ENCODE data around the gene OR10A3.
"Not testable (repeated sequence)": the region's sequence is repeated elsewhere in the genome, so short reads cannot be mapped to it uniquely, and the experiment has no call there.

The OR10A3 gene, protein sequence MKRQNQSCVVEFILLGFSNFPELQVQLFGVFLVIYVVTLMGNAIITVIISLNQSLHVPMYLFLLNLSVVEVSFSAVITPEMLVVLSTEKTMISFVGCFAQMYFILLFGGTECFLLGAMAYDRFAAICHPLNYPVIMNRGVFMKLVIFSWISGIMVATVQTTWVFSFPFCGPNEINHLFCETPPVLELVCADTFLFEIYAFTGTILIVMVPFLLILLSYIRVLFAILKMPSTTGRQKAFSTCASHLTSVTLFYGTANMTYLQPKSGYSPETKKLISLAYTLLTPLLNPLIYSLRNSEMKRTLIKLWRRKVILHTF

DNA sequence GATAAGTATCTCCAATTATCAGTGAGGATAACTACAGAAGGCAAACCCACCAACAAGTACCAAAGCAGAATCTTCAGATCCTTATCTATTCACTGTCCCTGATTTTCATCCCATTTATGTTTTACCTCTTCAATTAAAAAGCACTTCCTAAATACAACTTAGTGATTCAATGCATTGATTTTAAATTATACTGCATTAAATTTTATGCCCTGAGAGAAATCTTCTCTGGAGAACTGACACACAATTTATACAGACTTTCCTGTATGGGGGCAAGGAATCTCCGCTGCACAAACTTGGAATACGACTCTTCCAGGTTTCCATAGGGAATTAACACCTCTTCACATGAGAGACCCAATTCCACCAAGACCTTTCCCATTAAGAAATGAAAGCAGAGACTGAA, at the start of gene OR10A3:
Gene OR10A3 (minus strand): TSS at position 101 of the 400 bp plus-strand sequence. CDS start 2,188 bp downstream, outside the sequence.
- DNase-seq (ENCODE audit: insufficient read length, low spot score): no peak
- FAIRE-seq: no peak

GRCh38 chr11:7987560-7987883, 46.0 kb upstream of the OR10A3 start:
- not testable (repeated sequence) for DNase-seq (ENCODE audit: insufficient read length, low spot score)
- FAIRE-seq: peak; percentile 28

DNA sequence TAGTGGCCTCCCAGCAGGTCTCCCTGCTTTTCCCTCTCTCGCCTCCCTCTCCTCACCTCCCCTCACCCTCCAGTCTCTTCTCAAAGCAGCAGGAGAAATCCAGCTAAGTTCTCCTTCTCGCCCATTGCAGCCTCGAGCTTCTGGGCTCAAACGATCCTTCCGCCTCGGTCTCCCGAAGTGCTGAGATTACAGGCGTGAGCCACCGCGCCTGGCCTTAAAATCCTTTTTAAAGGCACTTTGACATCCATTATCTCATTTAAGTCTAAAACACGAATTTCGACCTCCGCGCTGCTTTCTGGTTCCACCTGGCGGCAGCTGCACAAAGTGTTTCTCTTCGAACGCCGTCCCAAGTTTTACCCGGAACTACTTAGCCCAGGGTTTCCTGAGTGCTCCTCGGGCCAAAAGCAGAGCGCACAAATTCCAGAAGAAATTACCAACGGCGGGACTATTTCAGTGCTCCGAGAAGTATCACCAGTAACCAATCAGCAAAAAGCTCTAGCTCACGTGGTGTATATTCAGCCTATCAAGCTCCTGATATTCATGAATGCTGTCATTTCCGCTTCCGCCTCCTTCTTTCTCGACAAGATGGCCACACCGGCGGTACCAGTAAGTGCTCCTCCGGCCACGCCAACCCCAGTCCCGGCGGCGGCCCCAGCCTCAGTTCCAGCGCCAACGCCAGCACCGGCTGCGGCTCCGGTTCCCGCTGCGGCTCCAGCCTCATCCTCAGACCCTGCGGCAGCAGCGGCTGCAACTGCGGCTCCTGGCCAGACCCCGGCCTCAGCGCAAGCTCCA, 45.5 kb upstream of the OR10A3 start, which contains the start of gene EIF3F:
Gene EIF3F (plus strand): TSS at position 570 of the 792 bp plus-strand sequence. CDS start 16 bp downstream, at position 586.
- FAIRE-seq (peak; percentile 98), DNase-seq (ENCODE audit: insufficient read length, low spot score) (peak; percentile 69)

DNA sequence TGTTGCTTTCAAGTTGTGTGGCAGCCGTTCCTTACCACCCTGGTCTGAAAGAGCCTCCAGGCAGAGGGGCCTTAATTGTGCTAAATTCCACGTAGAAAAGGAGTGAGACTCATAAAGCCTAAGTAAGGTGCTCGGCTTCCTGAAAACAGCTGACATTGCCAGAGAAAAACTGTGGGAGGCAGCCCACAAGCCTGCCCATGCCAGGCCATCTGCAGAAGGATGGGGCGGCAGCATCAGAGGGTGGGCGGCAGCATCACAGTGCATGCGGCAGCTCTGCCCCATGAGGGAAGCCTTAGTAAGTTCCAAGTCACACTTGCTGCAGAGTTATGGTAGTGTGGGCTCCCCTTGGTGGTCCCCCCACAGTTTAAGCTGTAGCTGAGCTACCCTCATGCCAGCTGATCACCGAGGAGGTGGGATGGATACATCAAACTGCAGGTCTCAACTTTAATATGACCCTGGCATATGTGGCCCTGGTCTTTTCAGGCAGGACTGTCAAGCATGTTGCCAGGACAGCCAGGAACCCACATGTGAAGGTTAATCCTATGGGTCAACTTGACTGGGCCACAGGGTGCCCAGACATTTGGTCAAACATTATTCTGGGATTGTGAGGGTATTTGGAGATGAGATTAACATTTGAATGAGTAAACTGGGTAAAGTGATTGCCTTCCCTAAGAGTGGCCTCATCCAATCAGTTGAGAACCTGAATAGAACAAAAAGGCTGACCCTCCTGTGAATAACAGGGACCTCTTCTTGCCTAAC, 42.5 kb upstream of the OR10A3 start:
- DNase-seq (ENCODE audit: insufficient read length, low spot score) (no peak), FAIRE-seq (no peak)

GRCh38 chr11:7982582-7983119, 41.1 kb upstream of the OR10A3 start:
- FAIRE-seq (peak; percentile 84), DNase-seq (ENCODE audit: insufficient read length, low spot score) (no peak)

DNA sequence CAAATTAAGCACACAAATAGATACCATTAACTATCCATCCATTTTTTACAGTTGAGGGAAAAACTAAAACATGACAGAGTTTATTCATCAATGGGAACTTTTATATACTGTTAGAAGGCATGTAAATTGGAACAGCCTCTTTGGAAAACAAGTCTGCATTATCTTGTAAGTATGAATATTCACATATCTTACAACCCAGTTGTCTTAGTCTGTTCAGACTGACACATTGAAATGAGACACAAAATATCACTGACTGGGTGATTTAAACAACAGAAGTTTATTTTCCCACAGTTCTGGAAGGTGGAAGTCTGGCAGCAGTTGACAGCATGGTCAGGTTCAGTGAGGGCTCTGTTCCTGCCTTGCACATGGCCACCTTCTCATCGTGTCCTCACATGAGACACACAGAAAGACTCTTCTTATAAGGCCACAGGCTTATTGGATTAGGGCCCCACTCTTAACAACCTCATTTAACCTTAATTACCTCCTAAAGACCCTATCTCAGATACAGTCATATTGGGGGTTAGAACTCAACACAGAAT, 40.2 kb upstream of the OR10A3 start:
- FAIRE-seq (no peak), DNase-seq (ENCODE audit: insufficient read length, low spot score) (no peak)

DNA sequence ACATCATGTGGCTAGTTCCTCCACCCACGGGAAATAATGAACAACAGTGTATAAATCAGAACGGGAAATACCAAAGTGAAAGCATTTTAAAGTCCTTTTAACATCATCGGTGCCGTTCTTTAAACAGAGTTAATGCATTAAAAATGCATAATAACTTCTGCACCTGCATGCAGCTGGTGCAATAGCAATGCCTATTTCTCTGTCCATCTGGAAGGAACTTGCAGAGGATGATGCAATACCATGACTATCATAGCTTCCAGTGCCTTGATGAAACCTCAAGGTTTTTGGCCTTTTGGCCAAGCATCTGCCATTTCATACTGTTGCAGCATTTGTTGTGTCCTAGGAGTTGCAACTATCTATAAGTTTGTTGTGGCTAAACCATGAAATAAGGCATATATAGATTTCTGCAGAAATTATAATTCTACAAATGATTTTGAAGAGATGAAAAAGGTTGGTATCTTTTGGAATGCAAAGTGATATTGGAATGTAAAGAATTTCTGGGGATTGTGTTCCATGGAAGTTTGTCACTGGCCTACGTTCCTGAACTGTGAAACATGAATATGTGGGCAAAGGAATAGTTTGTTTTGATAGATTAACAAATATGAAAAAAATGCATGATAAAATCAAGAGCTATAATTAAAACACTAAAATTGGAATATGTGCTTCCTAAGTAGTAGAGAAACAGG, 35.9 kb upstream of the OR10A3 start:
- no peak for DNase-seq (ENCODE audit: insufficient read length, low spot score)
- no peak for FAIRE-seq

DNA sequence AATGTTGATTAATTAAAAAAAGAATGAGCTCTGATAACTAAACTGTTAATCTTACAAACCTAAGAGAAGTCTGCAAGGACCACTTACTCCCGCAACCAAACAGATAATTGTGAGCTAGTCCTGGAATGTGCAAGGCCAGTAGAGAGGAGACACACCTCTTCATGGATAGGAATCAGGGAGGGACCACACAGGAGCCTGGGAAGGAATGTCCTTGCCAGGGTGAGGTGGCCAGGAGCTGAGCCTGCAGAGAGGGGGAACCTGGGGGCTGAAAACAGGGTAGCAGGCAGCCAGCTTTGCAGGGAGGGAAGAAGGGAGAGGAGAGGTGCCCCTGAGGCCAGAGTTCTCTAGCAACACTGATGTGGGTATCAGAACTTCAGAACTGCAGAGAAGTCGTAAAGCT, 33.2 kb upstream of the OR10A3 start:
- DNase-seq (ENCODE audit: insufficient read length, low spot score) (no peak), FAIRE-seq (no peak)

DNA sequence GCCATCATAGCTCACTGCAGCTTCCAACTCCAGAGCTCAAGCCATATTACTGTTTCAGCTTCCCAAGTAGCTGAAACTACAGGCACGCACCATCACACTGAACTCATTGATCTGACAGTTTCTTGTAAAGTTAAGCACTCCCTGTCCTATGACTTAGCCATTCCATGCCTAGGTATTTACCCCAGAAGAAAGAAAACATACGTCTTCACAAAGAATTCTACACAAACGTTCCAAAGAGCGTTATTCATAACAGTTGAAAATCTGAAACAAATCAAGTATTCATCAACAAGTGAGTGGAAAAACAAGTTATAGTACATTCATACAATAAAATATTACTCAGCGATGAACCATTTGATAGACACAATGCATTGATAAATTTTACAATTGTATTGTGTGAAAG, 31.5 kb upstream of the OR10A3 start:
- no peak for FAIRE-seq
- no peak for DNase-seq (ENCODE audit: insufficient read length, low spot score)

GRCh38 chr11:7971846-7972245, 30.3 kb upstream of the OR10A3 start:
- no peak for FAIRE-seq
- DNase-seq (ENCODE audit: insufficient read length, low spot score): no peak

- FAIRE-seq (no peak), DNase-seq (ENCODE audit: insufficient read length, low spot score) (no peak)
Observed at GRCh38 chr11:7969756-7970646, 28.5 kb upstream of the OR10A3 start.

- no peak for FAIRE-seq
- no peak for DNase-seq (ENCODE audit: insufficient read length, low spot score)
Observed at GRCh38 chr11:7968686-7969085, 27.2 kb upstream of the OR10A3 start.

GRCh38 chr11:7967826-7968225, 26.3 kb upstream of the OR10A3 start:
- DNase-seq (ENCODE audit: insufficient read length, low spot score) (no peak), FAIRE-seq (no peak)

DNA sequence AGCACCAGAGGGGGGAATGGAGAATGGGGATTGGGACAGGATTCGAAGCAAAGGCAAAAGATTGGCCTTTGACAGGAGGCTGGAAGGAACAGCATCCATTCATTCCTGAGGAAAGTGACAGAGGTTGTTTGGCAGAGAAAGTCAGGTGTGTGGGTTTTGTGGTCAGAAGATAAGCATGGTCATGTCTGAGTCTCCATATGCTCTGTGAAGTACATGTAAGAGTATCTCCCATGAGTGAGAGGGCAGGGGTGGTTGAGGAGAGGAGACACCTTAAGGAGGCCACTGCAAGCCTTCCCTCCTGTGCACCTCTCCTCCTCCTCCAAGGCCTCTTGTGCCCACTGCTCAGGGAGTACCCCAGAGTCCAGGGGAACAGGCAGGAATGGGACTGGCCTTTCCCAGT, 25.6 kb upstream of the OR10A3 start:
- DNase-seq (ENCODE audit: insufficient read length, low spot score): no peak
- FAIRE-seq: no peak

- DNase-seq (ENCODE audit: insufficient read length, low spot score): no peak
- FAIRE-seq: no peak
Observed at GRCh38 chr11:7965386-7965785, 23.9 kb upstream of the OR10A3 start, which contains the start of gene NLRP10. TSS of gene NLRP10 (minus strand) at chr11:7965447. CDS start at chr11:7963495, 1,952 bp downstream.

- DNase-seq (ENCODE audit: insufficient read length, low spot score) (no peak), FAIRE-seq (no peak)
Observed at GRCh38 chr11:7964873-7965272, 23.4 kb upstream of the OR10A3 start.

DNA sequence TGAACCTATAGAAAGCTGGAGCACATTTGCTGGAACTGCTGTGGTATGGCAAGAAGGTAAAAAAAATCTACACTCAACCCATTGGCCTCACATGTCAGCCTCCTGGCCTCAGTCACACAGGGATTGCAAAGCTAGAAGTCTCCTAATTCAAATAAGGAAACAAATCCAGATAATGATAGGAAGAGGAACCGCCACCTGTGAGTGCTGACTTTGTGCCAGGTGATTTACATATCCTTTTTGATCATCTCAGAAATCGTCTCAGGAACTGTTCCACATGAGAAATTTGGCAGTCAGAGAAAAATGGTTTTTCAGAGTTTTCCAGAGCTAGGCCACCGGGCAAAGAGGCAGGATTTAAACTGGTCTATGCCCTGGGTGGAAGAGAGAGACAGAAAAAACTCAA, 22.8 kb upstream of the OR10A3 start:
- DNase-seq (ENCODE audit: insufficient read length, low spot score) (no peak), FAIRE-seq (no peak)

DNA sequence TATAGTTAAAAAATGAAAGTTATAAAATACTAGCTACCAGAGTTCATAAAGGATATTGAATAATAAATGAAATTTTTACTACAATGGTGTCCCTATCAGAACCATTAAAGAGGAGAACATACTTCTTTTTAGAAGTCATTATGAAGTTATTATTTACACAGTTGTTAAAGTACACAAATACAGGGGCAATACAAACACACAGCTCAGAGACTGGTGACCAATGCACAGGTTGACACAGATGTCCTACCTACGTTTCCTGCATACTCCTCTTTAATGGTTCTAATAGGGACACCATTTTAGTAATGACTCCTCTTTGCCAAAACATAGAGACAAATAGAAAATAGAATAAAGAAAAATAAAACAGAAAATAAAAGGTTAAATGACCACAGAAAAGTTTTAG, 13.7 kb upstream of the OR10A3 start:
- DNase-seq (ENCODE audit: insufficient read length, low spot score) (no peak), FAIRE-seq (no peak)

DNA sequence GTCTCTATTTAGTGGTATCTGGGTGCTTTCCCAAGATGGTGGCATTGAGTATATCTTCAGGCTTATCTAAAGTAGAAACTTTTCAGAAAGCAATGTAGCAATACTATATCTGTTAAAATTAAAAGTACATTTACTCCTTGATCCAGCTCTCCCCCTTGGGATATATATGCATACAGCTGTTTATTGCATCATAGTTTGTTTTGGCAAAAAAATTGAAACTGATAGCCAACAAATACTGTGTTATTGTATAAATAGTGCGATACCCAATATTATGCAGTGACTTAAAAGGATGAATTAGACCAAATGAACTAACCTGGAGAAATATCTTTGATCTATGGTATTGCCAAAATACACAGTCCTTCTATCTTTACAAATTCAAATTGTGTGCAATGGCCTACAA, 8.4 kb upstream of the OR10A3 start:
- no peak for FAIRE-seq

More for the DNA sequence above, 8.4 kb upstream of the OR10A3 start:
- no peak for DNase-seq (ENCODE audit: insufficient read length, low spot score)

All from GM19239 (cell line).